ENCODE data around the gene SPINK2. TPM values are rescaled to one million over a fixed set of nuclear protein-coding genes. Genes with fewer than 3 reads are reported as not detected.

The SPINK2 gene
- total RNA-seq, 6 experiments from 2014 or later: not detected

GRCh38 chr4:56823933-56824600 lies 2.6 kb upstream of the SPINK2 start:
- no peak overlapping the region for H3K27ac ChIP-seq
- peaks cover 0 to 5% (median 0%) of the 10 kb centered on the region in 4 donors for H3K4me1 ChIP-seq
- H3K4me3 ChIP-seq: no peak overlapping the region
- 82% methylated on average over 2 of the region's 2 CpGs for WGBS (ENCODE audit: insufficient coverage, low coverage, low lambda C conversion rate, missing lambda C conversion rate)
- H3K9me3 ChIP-seq: no peaks in the 10 kb centered on the region
- ATAC-seq (no peak), DNase-seq (no peak)
- no peaks in the 10 kb centered on the region for H3K27me3 ChIP-seq
- TF ChIP-seq POLR2A (IDR thresholded peaks at IDR 0.05) (no peak), CTCF (IDR thresholded peaks at IDR 0.05) (no peak)
- H3K36me3 ChIP-seq: no peaks in the 10 kb centered on the region
- intact Hi-C loops (cut with DNase I): no loop called here

GRCh38 chr4:56818797-56819196 lies 2.7 kb downstream of the SPINK2 start:
- Histone ChIP-seq H3K4me3 (no peak overlapping the region), H3K27me3 (no peaks in the 10 kb centered on the region), H3K36me3 (no peaks in the 10 kb centered on the region), H3K27ac (no peak overlapping the region), H3K9me3 (no peaks in the 10 kb centered on the region), H3K4me1 (peaks cover 0 to 5% (median 0%) of the 10 kb centered on the region in 4 donors)
- 63% methylated on average over 1 of the region's 1 CpG for WGBS (ENCODE audit: insufficient coverage, low coverage, low lambda C conversion rate, missing lambda C conversion rate)
- no peak for TF ChIP-seq POLR2A (IDR thresholded peaks at IDR 0.05)
- ATAC-seq (no peak), DNase-seq (no peak)
- intact Hi-C loops (cut with DNase I): no loop called here

GRCh38 chr4:56817840-56818491 lies 3.5 kb downstream of the SPINK2 start:
- DNase-seq: no peak
- H3K4me1 ChIP-seq: peaks cover 0 to 5% (median 0%) of the 10 kb centered on the region in 4 donors
- H3K27ac ChIP-seq: no peak overlapping the region
- H3K36me3 ChIP-seq: no peaks in the 10 kb centered on the region
- no peak for TF ChIP-seq CTCF (IDR thresholded peaks at IDR 0.05)
- TF ChIP-seq POLR2A (IDR thresholded peaks at IDR 0.05): no peak
- WGBS (ENCODE audit: insufficient coverage, low coverage, low lambda C conversion rate, missing lambda C conversion rate): 52% methylated on average over 4 of the region's 5 CpGs
- no peak overlapping the region for H3K4me3 ChIP-seq
- no peaks in the 10 kb centered on the region for H3K27me3 ChIP-seq
- intact Hi-C loops (cut with DNase I): no loop called here
- no peak for ATAC-seq
- no peaks in the 10 kb centered on the region for H3K9me3 ChIP-seq

GRCh38 chr4:56806666-56807065 lies 14.8 kb downstream of the SPINK2 start:
- no peak for DNase-seq
- no peaks in the 10 kb centered on the region for H3K4me1 ChIP-seq
- no peak for TF ChIP-seq POLR2A (IDR thresholded peaks at IDR 0.05)
- no peak for TF ChIP-seq CTCF (IDR thresholded peaks at IDR 0.05)
- no peaks in the 10 kb centered on the region for H3K27me3 ChIP-seq
- WGBS (ENCODE audit: insufficient coverage, low coverage, low lambda C conversion rate, missing lambda C conversion rate): 50% methylated on average over 1 of the region's 1 CpG
- ATAC-seq: no peak
- no peaks in the 10 kb centered on the region for H3K9me3 ChIP-seq
- H3K27ac ChIP-seq: no peak overlapping the region
- intact Hi-C loops (cut with DNase I): no loop called here
- H3K36me3 ChIP-seq: no peaks in the 10 kb centered on the region
- no peak overlapping the region for H3K4me3 ChIP-seq

- WGBS (ENCODE audit: insufficient coverage, low coverage, low lambda C conversion rate, missing lambda C conversion rate): 25% methylated on average over 1 of the region's 1 CpG
- no peaks in the 10 kb centered on the region for H3K36me3 ChIP-seq
- H3K4me3 ChIP-seq: no peak overlapping the region
- H3K27ac ChIP-seq: no peak overlapping the region
- intact Hi-C loops (cut with DNase I): no loop called here
- ATAC-seq (no peak), DNase-seq (no peak)
- H3K27me3 ChIP-seq: no peaks in the 10 kb centered on the region
- no peaks in the 10 kb centered on the region for H3K9me3 ChIP-seq
- TF ChIP-seq POLR2A (IDR thresholded peaks at IDR 0.05) (no peak), CTCF (IDR thresholded peaks at IDR 0.05) (no peak)
- no peaks in the 10 kb centered on the region for H3K4me1 ChIP-seq
These were observed 16.9 kb downstream of the SPINK2 start for GRCh38 chr4:56804551-56804950.
